ENCODE data around the gene ZNF333.

ZNF333 gene

DNA sequence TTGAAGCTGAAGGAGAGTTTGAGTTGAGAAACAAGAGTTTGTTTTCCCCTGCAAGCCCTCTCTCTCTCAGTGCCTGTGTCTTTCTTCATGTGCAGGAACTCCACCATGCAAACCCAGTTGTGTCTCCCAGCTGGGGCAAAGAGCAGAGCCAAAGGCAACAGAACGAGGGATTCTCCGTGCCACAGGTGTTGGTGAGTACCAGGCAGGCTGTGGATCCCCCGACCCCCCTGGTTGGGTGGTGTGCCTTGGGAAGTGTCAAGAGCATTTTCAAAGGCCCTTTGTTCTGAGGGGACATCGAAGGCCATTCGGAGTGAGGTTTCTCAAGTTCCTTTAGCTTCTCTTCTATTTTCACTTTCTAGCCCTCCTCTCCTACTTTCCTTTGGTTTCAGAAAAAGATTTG lies 5.6 kb downstream of the ZNF333 start:
- no peak for FAIRE-seq
- TF ChIP-seq, protein P1, sequence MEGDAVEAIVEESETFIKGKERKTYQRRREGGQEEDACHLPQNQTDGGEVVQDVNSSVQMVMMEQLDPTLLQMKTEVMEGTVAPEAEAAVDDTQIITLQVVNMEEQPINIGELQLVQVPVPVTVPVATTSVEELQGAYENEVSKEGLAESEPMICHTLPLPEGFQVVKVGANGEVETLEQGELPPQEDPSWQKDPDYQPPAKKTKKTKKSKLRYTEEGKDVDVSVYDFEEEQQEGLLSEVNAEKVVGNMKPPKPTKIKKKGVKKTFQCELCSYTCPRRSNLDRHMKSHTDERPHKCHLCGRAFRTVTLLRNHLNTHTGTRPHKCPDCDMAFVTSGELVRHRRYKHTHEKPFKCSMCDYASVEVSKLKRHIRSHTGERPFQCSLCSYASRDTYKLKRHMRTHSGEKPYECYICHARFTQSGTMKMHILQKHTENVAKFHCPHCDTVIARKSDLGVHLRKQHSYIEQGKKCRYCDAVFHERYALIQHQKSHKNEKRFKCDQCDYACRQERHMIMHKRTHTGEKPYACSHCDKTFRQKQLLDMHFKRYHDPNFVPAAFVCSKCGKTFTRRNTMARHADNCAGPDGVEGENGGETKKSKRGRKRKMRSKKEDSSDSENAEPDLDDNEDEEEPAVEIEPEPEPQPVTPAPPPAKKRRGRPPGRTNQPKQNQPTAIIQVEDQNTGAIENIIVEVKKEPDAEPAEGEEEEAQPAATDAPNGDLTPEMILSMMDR (IDR thresholded peaks at IDR 0.05; ENCODE audit: insufficient read depth, missing control alignments) = no peak
- no peak for DNase-seq (ENCODE audit: insufficient read length, low spot score)

DNA sequence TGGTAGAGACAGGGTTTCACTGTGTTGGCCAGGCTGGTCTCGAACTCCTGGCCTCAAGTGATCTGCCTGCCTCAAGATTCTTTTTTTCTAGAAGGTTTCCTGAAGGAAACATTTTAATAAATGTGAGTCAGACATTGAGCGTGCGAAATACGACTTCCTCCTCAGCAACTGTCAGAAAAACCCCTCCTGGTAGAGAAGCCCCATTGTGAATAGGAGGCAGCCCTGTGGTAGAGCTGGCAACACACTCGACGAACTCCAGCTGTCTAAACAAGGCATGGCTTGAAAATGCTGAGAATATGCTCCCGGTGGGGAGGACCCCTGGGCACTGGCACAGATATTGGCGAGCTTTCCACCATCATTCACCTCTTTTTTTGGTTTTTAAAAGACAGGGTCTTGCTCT lies 9.8 kb downstream of the ZNF333 start:
- TF ChIP-seq, protein P1 (IDR thresholded peaks at IDR 0.05; ENCODE audit: insufficient read depth, missing control alignments) = no peak
- FAIRE-seq (no peak), DNase-seq (ENCODE audit: insufficient read length, low spot score) (no peak)

DNA sequence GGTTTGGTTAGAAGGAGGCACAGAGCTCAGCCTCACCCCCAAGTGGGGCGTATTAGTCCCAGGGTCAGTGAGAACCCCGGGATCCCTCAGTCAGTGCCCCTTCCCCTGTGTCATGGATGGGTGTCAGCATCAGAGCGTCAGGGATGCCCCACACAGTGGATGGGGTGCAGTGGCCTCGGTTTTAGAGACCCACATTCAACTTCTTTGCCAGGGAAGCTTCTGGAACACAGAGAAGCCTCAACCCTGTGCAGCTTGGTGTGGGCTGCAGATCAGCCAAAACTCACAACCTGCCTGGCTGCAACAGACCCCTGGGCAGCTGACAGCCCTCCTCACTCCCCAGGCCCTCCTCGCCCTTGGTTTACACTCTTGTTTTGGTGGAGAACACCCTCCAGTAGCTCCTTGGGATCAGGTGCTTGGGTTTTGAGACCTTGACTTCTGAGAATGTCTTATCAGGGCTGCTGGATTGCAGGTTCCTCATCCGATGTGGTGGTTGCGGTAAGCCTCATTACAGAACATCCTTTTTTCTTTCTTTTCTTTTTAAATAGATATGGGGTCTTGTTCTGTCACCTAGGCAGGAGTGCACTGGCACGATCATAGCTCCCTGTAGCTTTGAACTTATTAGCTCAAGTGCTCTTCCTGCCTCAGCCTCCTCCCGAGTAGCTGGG lies 11.0 kb downstream of the ZNF333 start:
- no peak for DNase-seq (ENCODE audit: insufficient read length, low spot score)
- TF ChIP-seq, protein P1 (IDR thresholded peaks at IDR 0.05; ENCODE audit: insufficient read depth, missing control alignments) = no peak
- FAIRE-seq = no peak

DNA sequence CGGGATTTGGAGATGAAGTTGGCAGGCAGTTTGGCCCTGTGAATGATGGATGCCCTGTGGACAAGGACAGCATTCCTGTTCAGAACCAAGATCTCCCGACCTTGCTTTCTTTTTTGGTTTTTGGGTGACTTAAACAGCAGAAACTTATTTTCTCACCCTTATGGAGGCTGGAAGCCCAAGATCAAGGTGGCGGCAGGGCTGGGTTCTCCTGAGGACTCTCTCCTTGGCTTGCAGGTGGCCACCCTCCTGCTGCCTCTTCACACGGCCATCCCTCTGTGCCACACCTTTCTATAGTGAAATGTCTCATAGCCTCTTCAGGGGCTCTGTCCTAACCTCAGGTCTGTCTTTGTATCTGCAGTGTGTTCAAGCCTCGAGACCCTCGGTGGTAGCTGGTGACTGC lies 14.0 kb downstream of the ZNF333 start:
- FAIRE-seq (no peak), DNase-seq (ENCODE audit: insufficient read length, low spot score) (no peak)
- TF ChIP-seq, protein P1 (IDR thresholded peaks at IDR 0.05; ENCODE audit: insufficient read depth, missing control alignments) = no peak

DNA sequence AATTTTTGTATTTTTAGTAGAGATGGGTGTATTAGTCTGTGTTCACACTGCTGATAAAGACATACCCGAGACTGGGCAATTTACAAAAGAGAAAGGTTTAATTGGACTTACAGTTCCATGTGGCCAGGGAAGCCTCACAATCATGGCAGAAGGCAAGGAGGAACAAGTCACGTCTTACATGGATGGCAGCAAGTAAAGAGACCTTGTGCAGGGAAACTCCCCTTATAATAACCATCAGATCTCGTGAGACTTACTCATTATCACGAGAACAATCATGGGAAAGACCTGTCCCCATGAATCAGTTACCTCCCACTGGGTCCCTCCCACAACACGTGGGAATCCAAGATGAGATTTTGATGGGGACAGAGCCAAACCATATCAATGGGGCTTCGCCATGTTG lies 14.6 kb downstream of the ZNF333 start:
- TF ChIP-seq, protein P1 (IDR thresholded peaks at IDR 0.05; ENCODE audit: insufficient read depth, missing control alignments) = no peak
- FAIRE-seq (no peak), DNase-seq (ENCODE audit: insufficient read length, low spot score) (no peak)

DNA sequence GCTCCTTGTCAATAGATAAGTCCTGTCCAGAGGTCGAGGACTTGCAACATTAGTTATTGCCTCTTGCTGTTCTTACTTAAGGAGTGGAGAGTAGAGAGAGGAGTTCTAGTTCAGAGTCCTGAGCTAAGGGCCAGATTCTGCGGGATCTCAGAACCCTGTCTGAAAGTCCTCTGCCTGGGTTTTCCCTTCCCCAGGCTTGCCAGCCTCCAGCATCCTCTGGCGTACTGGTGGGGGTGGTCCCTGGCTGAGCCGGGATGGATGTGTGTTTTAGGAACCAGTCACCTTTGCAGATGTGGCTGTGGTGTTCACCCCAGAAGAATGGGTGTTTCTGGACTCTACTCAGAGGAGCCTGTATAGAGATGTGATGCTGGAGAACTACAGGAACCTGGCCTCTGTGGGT lies 26.0 kb downstream of the ZNF333 start:
- FAIRE-seq = no peak
- TF ChIP-seq, protein P1 (IDR thresholded peaks at IDR 0.05; ENCODE audit: insufficient read depth, missing control alignments) = no peak
- DNase-seq (ENCODE audit: insufficient read length, low spot score) = no peak

DNA sequence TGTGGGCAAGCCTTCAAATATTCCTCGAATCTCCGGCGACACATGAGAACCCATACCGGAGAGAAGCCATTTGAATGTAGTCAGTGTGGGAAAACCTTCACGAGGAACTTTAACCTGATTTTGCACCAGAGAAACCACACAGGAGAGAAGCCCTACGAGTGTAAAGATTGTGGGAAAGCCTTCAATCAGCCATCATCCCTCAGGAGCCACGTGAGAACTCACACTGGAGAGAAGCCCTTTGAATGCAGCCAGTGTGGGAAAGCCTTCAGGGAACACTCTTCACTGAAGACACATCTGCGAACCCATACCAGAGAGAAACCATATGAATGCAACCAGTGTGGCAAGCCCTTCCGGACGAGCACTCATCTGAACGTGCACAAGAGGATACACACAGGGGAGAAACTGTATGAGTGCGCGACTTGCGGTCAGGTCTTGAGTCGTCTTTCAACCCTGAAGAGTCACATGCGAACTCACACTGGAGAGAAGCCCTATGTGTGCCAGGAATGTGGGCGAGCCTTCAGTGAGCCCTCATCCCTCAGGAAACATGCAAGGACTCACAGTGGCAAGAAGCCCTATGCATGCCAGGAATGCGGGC lies 28.8 kb downstream of the ZNF333 start:
- TF ChIP-seq, protein P1 (IDR thresholded peaks at IDR 0.05; ENCODE audit: insufficient read depth, missing control alignments) = no peak
- DNase-seq (ENCODE audit: insufficient read length, low spot score) = no peak
- no peak for FAIRE-seq
